ACC112 (cell line): ENCODE data around the gene IMMP2L.
A peak's percentile ranks its signal among the peaks of the same experiment; 100 is the strongest.

Experiments
- H2AFZ ChIP-seq: fragments of 200-600 bp; sonication (generic); one replicate; pipeline ENCODE4 v1.6.0; 2017; ENCODE audit warnings: antibody characterized with exemption, low read length; ENCODE audit not compliant: unreplicated experiment
- H3K27ac ChIP-seq: fragments of 200-600 bp; sonication (generic); 2 replicates; pipeline ENCODE4 v1.5.1; 2014; ENCODE audit warnings: low read depth, mild to moderate bottlenecking, antibody characterized with exemption, low read length, moderate library complexity
- H3K27me3 ChIP-seq: fragments of 200-600 bp; sonication (generic); 2 replicates; pipeline ENCODE4 v1.6.1; 2014; ENCODE audit warnings: mild to moderate bottlenecking, antibody characterized with exemption, low read length, moderate library complexity, mixed read lengths; ENCODE audit not compliant: insufficient read depth
- H3K36me3 ChIP-seq: fragments of 200-600 bp; sonication (generic); 2 replicates; pipeline ENCODE4 v1.6.1; 2016; ENCODE audit warnings: mild to moderate bottlenecking, antibody characterized with exemption, low read length, moderate library complexity, mixed read lengths; ENCODE audit not compliant: insufficient read depth
- H3K4me1 ChIP-seq: fragments of 200-600 bp; sonication (generic); one replicate; pipeline ENCODE4 v1.6.1; 2016; ENCODE audit warnings: low read length, mixed read lengths; ENCODE audit not compliant: insufficient read depth, unreplicated experiment, control insufficient read depth
- H3K4me3 ChIP-seq: fragments of 200-600 bp; sonication (generic); 2 replicates; pipeline ENCODE4 v1.5.1; 2014; ENCODE audit warnings: mild to moderate bottlenecking, low read depth, low read length
- H3K79me2 ChIP-seq: fragments of 200-600 bp; sonication (generic); one replicate; pipeline ENCODE4 v1.6.0; 2016; ENCODE audit warnings: low read length; ENCODE audit not compliant: control insufficient read depth, unreplicated experiment, insufficient read depth

Gene IMMP2L

GRCh38 chr7:111009526-111010040 is 552.7 kb downstream of the IMMP2L start:
- no peaks in the 10 kb centered on the region for H3K36me3 ChIP-seq
- no peak overlapping the region for H3K27ac ChIP-seq
- no peak overlapping the region for H3K4me3 ChIP-seq
- no peak overlapping the region for H2AFZ ChIP-seq
- no peaks in the 10 kb centered on the region for H3K27me3 ChIP-seq
- H3K79me2 ChIP-seq, result no peaks in the 10 kb centered on the region
- peaks cover 19% of the 10 kb centered on the region for H3K4me1 ChIP-seq

- Histone ChIP-seq H3K27ac (0 out of 2 replicates have a peak overlapping the region, but pooled peaks have one; percentile 32), H3K27me3 (no peaks in the 10 kb centered on the region), H3K79me2 (no peaks in the 10 kb centered on the region), H2AFZ (no peak overlapping the region), H3K36me3 (no peaks in the 10 kb centered on the region), H3K4me3 (no peak overlapping the region), H3K4me1 (peaks cover 11% of the 10 kb centered on the region)
Observed at GRCh38 chr7:111006691-111007090, 555.6 kb downstream of the IMMP2L start.

GRCh38 chr7:111006040-111006439 is 556.3 kb downstream of the IMMP2L start:
- no peaks in the 10 kb centered on the region for H3K79me2 ChIP-seq
- no peak overlapping the region for H2AFZ ChIP-seq
- H3K4me1 ChIP-seq, result peaks cover 5% of the 10 kb centered on the region
- no peaks in the 10 kb centered on the region for H3K27me3 ChIP-seq
- no peaks in the 10 kb centered on the region for H3K36me3 ChIP-seq
- H3K27ac ChIP-seq, result no peak overlapping the region
- no peak overlapping the region for H3K4me3 ChIP-seq

GRCh38 chr7:111005445-111005844 is 556.8 kb downstream of the IMMP2L start:
- Histone ChIP-seq H3K4me1 (peaks cover 5% of the 10 kb centered on the region), H3K27ac (no peak overlapping the region), H3K4me3 (no peak overlapping the region), H3K27me3 (no peaks in the 10 kb centered on the region), H2AFZ (no peak overlapping the region), H3K36me3 (no peaks in the 10 kb centered on the region), H3K79me2 (no peaks in the 10 kb centered on the region)

- Histone ChIP-seq H2AFZ (no peak overlapping the region), H3K36me3 (no peaks in the 10 kb centered on the region), H3K79me2 (no peaks in the 10 kb centered on the region), H3K4me1 (peaks cover 5% of the 10 kb centered on the region), H3K27ac (no peak overlapping the region), H3K4me3 (no peak overlapping the region), H3K27me3 (no peaks in the 10 kb centered on the region)
Observed at GRCh38 chr7:111004310-111004901, 557.9 kb downstream of the IMMP2L start.

- no peaks in the 10 kb centered on the region for H3K79me2 ChIP-seq
- no peaks in the 10 kb centered on the region for H3K27me3 ChIP-seq
- no peak overlapping the region for H3K4me3 ChIP-seq
- peaks cover 5% of the 10 kb centered on the region for H3K4me1 ChIP-seq
- H2AFZ ChIP-seq, result no peak overlapping the region
- no peak overlapping the region for H3K27ac ChIP-seq
- no peaks in the 10 kb centered on the region for H3K36me3 ChIP-seq
Observed at GRCh38 chr7:111003883-111004282, 558.4 kb downstream of the IMMP2L start.

GRCh38 chr7:110994028-110994967 is 568.0 kb downstream of the IMMP2L start:
- Histone ChIP-seq H3K4me1 (no peaks in the 10 kb centered on the region), H3K27me3 (no peaks in the 10 kb centered on the region), H3K79me2 (no peaks in the 10 kb centered on the region), H3K4me3 (no peak overlapping the region), H3K27ac (no peak overlapping the region), H3K36me3 (no peaks in the 10 kb centered on the region), H2AFZ (no peak overlapping the region)

- no peaks in the 10 kb centered on the region for H3K79me2 ChIP-seq
- no peaks in the 10 kb centered on the region for H3K4me1 ChIP-seq
- no peak overlapping the region for H2AFZ ChIP-seq
- H3K36me3 ChIP-seq, result no peaks in the 10 kb centered on the region
- no peak overlapping the region for H3K27ac ChIP-seq
- no peaks in the 10 kb centered on the region for H3K27me3 ChIP-seq
- H3K4me3 ChIP-seq, result no peak overlapping the region
Observed at GRCh38 chr7:110988890-110989501, 573.3 kb downstream of the IMMP2L start.

GRCh38 chr7:110988348-110988747 is 573.9 kb downstream of the IMMP2L start:
- no peaks in the 10 kb centered on the region for H3K27me3 ChIP-seq
- no peak overlapping the region for H2AFZ ChIP-seq
- H3K27ac ChIP-seq, result no peak overlapping the region
- H3K36me3 ChIP-seq, result no peaks in the 10 kb centered on the region
- H3K4me1 ChIP-seq, result no peaks in the 10 kb centered on the region
- H3K4me3 ChIP-seq, result no peak overlapping the region
- H3K79me2 ChIP-seq, result no peaks in the 10 kb centered on the region

- Histone ChIP-seq H3K27ac (no peak overlapping the region), H3K27me3 (no peaks in the 10 kb centered on the region), H3K4me3 (no peak overlapping the region), H2AFZ (no peak overlapping the region), H3K79me2 (no peaks in the 10 kb centered on the region), H3K36me3 (no peaks in the 10 kb centered on the region), H3K4me1 (no peaks in the 10 kb centered on the region)
Observed at GRCh38 chr7:110987127-110987693, 575.1 kb downstream of the IMMP2L start.
